GM12892 (cell line): ENCODE measurements around the gene JOSD2.

Experiments
- POLR2A ChIP-seq: IDR thresholded peaks from 2 replicates; pipeline ENCODE4 v1.6.1; 2011; ENCODE audit warnings: low read depth, low read length, control low read depth
- POLR2AphosphoS5 ChIP-seq: IDR thresholded peaks from 2 replicates; pipeline ENCODE4 v1.6.1; 2011; ENCODE audit warnings: low read depth, low read length, control low read depth
- TAF1 ChIP-seq: IDR thresholded peaks from 2 replicates; pipeline ENCODE4 v1.6.1; 2011; ENCODE audit warnings: low read depth, mild to moderate bottlenecking, control low read depth, low read length, borderline replicate concordance

GRCh38 chr19:50459067-50459456 lies 51.9 kb downstream of the JOSD2 start:
- TF ChIP-seq POLR2AphosphoS5 (no peak), POLR2A (no peak), TAF1 (no peak)
